SK-N-SH (cell line): ENCODE data around the gene CADM1.

ENCODE experiments used
- CTCF ChIP-seq: fragments of 200-600 bp; sonication (generic); IDR thresholded peaks from 2 replicates; pipeline ENCODE4 v1.6.1; 2017; ENCODE audit warnings: antibody characterized with exemption, mild to moderate bottlenecking, moderate library complexity
- EZH2phosphoT487 ChIP-seq: fragments of 200-600 bp; sonication (generic); IDR thresholded peaks from 2 replicates; pipeline ENCODE4 v1.6.1; 2017; ENCODE audit warnings: low read depth, mixed run types, mild to moderate bottlenecking, antibody characterized with exemption, moderate library complexity, borderline replicate concordance
- FOSL2 ChIP-seq: IDR thresholded peaks from 2 replicates; pipeline ENCODE4 v1.4.0; 2012; ENCODE audit warnings: low read depth, mild to moderate bottlenecking, moderate library complexity, borderline replicate concordance
- MAX ChIP-seq: IDR thresholded peaks from 2 replicates; pipeline ENCODE4 v1.4.0; 2012; ENCODE audit warnings: low read depth
- PBX3 ChIP-seq: IDR thresholded peaks from 2 replicates; pipeline ENCODE4; 2012
- RAD21 ChIP-seq: IDR thresholded peaks from 2 replicates; pipeline ENCODE4 v1.6.1; 2012; ENCODE audit warnings: mild to moderate bottlenecking, low read length
- RCOR1 ChIP-seq: fragments of 150-350 bp; IDR thresholded peaks from 2 replicates; pipeline ENCODE4 v1.6.1; 2017; ENCODE audit warnings: antibody characterized with exemption, low read length
- REST ChIP-seq: IDR thresholded peaks from 2 replicates; pipeline ENCODE4 v1.6.1; 2012; ENCODE audit warnings: mild to moderate bottlenecking, low read depth, low read length, moderate library complexity
- RFX5 ChIP-seq: IDR thresholded peaks from 2 replicates; pipeline ENCODE4 v1.6.1; 2012; ENCODE audit warnings: mild to moderate bottlenecking, improper control_type of control experiment, low read length
- SMC3 ChIP-seq: IDR thresholded peaks from 2 replicates; pipeline ENCODE4 v1.6.1; 2012; ENCODE audit warnings: low read depth, low read length, improper control_type of control experiment
- TAF1 ChIP-seq: IDR thresholded peaks from 2 replicates; pipeline ENCODE4 v1.6.1; 2012; ENCODE audit warnings: low read depth, mild to moderate bottlenecking, low read length, moderate library complexity, borderline replicate concordance
- TCF12 ChIP-seq: IDR thresholded peaks from 2 replicates; pipeline ENCODE4 v1.4.0; 2012
- USF2 ChIP-seq: fragments of 150-350 bp; IDR thresholded peaks from 2 replicates; pipeline ENCODE4 v1.6.1; 2017; ENCODE audit warnings: antibody characterized with exemption, low read length, low read depth, borderline replicate concordance
- YY1 ChIP-seq: IDR thresholded peaks from 2 replicates; pipeline ENCODE4 v1.4.0; 2012; ENCODE audit warnings: low read depth, mild to moderate bottlenecking

GRCh38 chr11:115541518-115541917 lies 37.3 kb upstream of the CADM1 start:
- no peak for TF ChIP-seq RAD21
- no peak for TF ChIP-seq PBX3
- no peak for TF ChIP-seq CTCF
- TF ChIP-seq TAF1: no peak
- no peak for TF ChIP-seq SMC3
- TF ChIP-seq RCOR1: no peak
- TF ChIP-seq USF2: no peak
- no peak for TF ChIP-seq YY1
- TF ChIP-seq EZH2phosphoT487: no peak
- no peak for TF ChIP-seq MAX
- TF ChIP-seq FOSL2: no peak
- TF ChIP-seq REST: no peak
- TF ChIP-seq RFX5: no peak
- no peak for TF ChIP-seq TCF12
